H1 (cell line): ENCODE measurements around the gene DAO.

Experiments
- CTCF ChIP-seq, 3 experiments: IDR thresholded peaks; 1 replicate in 2 of 3; 2 replicates in 1 of 3; pipeline versions ENCODE4 v1.5.1 to v1.6.1; 2011; ENCODE audit warnings: low read length in 3 of 3, mild to moderate bottlenecking in 3 of 3, inconsistent platforms in 2 of 3, low read depth in 1 of 3, moderate library complexity in 1 of 3; ENCODE audit not compliant: insufficient read depth in 1 of 3; ENCODE audit errors: control extremely low read depth in 1 of 3
- EZH2 ChIP-seq: fragments of 200-600 bp; sonication (generic); IDR thresholded peaks from 2 replicates; pipeline ENCODE4 v1.7.1; 2012; ENCODE audit warnings: low read depth, mild to moderate bottlenecking, moderate library complexity, low read length, inconsistent platforms; ENCODE audit not compliant: severe bottlenecking
- MAX ChIP-seq: IDR thresholded peaks from 2 replicates; pipeline ENCODE4 v1.6.1; 2012; ENCODE audit warnings: inconsistent platforms
- POLR2A ChIP-seq, 2 experiments: IDR thresholded peaks; 1 replicate in 1 of 2; 2 replicates in 1 of 2; pipeline ENCODE4 v1.6.1; 2011; ENCODE audit warnings: low read depth in 2 of 2, low read length in 2 of 2, mild to moderate bottlenecking in 2 of 2; ENCODE audit errors: control extremely low read depth in 1 of 2
- RNF2 ChIP-seq: fragments of 200-900, 300-1000 bp; sonication (generic); IDR thresholded peaks from 2 replicates; pipeline ENCODE4 v1.7.1; 2016; ENCODE audit warnings: borderline replicate concordance, low read depth, mild to moderate bottlenecking, antibody characterized with exemption, low read length; ENCODE audit not compliant: poor library complexity, severe bottlenecking; ENCODE audit errors: missing control alignments
- SIN3A ChIP-seq, 2 experiments: IDR thresholded peaks in 1 of 2; conservative IDR thresholded peaks in 1 of 2; 2 replicates each; pipeline ENCODE4 v1.6.1; 2011 to 2012; ENCODE audit warnings: low read length in 2 of 2, improper control_type of control experiment in 1 of 2, low read depth in 1 of 2, mild to moderate bottlenecking in 1 of 2

DNA sequence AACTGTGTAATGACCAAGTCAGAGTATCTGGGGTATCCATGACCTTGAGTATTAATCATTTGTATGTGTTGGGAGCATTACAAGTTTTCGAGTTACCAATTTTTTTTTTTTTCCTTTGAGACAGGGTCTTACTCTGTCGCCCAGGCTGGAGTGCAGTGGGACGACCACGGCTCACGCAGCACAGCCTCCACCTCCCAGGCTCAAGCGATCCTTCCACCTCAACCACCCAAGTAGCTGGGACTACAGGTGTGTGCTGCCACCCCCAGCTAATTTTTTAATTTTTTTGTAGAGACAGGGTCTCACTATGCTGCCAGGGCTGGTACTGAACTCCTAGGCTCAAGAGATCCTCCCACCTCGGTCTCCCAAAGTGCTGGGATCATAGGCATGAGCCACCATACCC lies 42.2 kb upstream of the DAO start:
- TF ChIP-seq POLR2A (IDR thresholded peaks at IDR 0.05; ENCODE audit: control extremely low read depth in 1 of 2, low read depth in 2 of 2, low read length in 2 of 2) (no peak), CTCF (IDR thresholded peaks at IDR 0.05; ENCODE audit: control extremely low read depth in 1 of 3, insufficient read depth in 1 of 3, low read depth in 1 of 3, low read length in 3 of 3) (no peak), SIN3A (conservative IDR thresholded peaks at IDR 0.05 in 1 of 2, IDR thresholded peaks at IDR 0.05 in 1 of 2; ENCODE audit: low read depth in 1 of 2, low read length in 2 of 2) (no peak), EZH2 (no peak), RNF2 (no peak), MAX (no peak)
